ENCODE results near the gene CIPC. TPM values are rescaled to one million over a fixed set of nuclear protein-coding genes. Genes with fewer than 3 reads are reported as not detected.

The CIPC gene
- total and polyA plus RNA-seq, 2 experiments from 2014 or later = 9.6 to 29.6 TPM

DNA sequence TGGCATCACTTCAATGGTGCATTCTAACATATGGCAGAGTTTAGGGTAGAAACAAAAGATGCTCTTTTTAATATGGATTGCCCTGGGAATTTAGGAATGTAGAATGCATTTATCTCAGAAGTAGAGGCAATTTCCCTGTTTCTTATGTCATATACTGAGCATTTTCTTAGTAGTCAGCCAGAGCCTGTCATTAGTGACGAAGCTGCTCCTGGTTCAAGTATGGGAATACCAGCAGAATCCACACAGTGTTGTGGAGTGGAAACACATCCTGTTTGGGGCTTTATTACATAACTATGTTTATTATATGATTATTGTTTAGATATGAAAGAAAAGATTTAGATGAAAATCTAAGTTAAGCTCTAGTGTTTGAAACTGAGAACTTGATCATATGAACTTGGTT is 12.2 kb downstream of the CIPC start:
- Histone ChIP-seq H3K27me3 (no peaks in the 10 kb centered on the region), H3K4me1 (ENCODE audit: insufficient read depth) (no peaks in the 10 kb centered on the region), H3K36me3 (replicated peaks; ENCODE audit: insufficient read depth, low read depth) (no peaks in the 10 kb centered on the region), H2AFZ (no peak overlapping the region), H3K9me3 (ENCODE audit: low read depth) (no peaks in the 10 kb centered on the region), H3K4me2 (no peak overlapping the region), H3K79me2 (peaks cover 20% of the 10 kb centered on the region), H3K4me3 (no peak overlapping the region), H4K20me1 (ENCODE audit: insufficient read depth, poor library complexity, severe bottlenecking) (no peaks in the 10 kb centered on the region), H3K9me2 (replicated peaks; ENCODE audit: insufficient read depth) (no peaks in the 10 kb centered on the region), H3K27ac (peak overlapping the region; percentile 75)
- WGBS (ENCODE audit: low lambda C conversion rate, missing lambda C conversion rate) = 100% methylated on average over 1 of the region's 1 CpG
- TF ChIP-seq, protein P1, sequence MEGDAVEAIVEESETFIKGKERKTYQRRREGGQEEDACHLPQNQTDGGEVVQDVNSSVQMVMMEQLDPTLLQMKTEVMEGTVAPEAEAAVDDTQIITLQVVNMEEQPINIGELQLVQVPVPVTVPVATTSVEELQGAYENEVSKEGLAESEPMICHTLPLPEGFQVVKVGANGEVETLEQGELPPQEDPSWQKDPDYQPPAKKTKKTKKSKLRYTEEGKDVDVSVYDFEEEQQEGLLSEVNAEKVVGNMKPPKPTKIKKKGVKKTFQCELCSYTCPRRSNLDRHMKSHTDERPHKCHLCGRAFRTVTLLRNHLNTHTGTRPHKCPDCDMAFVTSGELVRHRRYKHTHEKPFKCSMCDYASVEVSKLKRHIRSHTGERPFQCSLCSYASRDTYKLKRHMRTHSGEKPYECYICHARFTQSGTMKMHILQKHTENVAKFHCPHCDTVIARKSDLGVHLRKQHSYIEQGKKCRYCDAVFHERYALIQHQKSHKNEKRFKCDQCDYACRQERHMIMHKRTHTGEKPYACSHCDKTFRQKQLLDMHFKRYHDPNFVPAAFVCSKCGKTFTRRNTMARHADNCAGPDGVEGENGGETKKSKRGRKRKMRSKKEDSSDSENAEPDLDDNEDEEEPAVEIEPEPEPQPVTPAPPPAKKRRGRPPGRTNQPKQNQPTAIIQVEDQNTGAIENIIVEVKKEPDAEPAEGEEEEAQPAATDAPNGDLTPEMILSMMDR (IDR thresholded peaks at IDR 0.05; ENCODE audit: poor library complexity) = no peak
- TF ChIP-seq EZH2phosphoT487 (IDR thresholded peaks at IDR 0.05; ENCODE audit: low read depth, severe bottlenecking, unreplicated experiment) = no peak
- TF ChIP-seq EZH2 (IDR thresholded peaks at IDR 0.05; ENCODE audit: borderline replicate concordance) = no peak
- DNase-seq (ENCODE audit: low spot score) = no peak

DNA sequence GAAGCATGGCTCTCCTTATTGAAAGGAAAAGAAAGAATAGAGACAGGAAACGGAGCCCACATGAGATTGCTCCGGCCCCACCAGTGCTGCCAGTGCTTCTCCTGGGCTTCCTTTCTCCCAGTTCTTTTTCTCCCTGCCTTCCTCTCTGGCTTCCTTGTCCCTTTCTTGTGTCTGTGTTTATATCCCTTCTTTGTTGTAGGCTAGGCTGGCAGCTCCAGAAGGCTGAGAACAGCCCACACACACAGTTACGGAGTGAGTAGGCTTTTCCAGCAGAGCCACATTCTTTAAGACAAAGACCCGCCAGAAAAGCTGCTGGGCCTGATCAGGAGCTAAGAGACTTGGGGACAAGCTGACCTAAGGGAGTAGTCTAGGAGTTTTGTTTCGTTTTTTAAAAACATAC is 13.0 kb downstream of the CIPC start:
- DNase-seq (ENCODE audit: low spot score) = no peak
- Histone ChIP-seq H3K27me3 (no peaks in the 10 kb centered on the region), H3K27ac (peak overlapping the region; percentile 75), H3K4me2 (peak overlapping the region; percentile 47), H4K20me1 (ENCODE audit: insufficient read depth, poor library complexity, severe bottlenecking) (no peaks in the 10 kb centered on the region), H3K79me2 (peaks cover 13% of the 10 kb centered on the region), H3K9me3 (ENCODE audit: low read depth) (no peaks in the 10 kb centered on the region), H2AFZ (no peak overlapping the region), H3K4me1 (ENCODE audit: insufficient read depth) (no peaks in the 10 kb centered on the region), H3K4me3 (no peak overlapping the region), H3K9me2 (replicated peaks; ENCODE audit: insufficient read depth) (no peaks in the 10 kb centered on the region), H3K36me3 (replicated peaks; ENCODE audit: insufficient read depth, low read depth) (no peaks in the 10 kb centered on the region)
- WGBS (ENCODE audit: low lambda C conversion rate, missing lambda C conversion rate) = 49% methylated on average over 5 of the region's 5 CpGs
- TF ChIP-seq, protein P1 (IDR thresholded peaks at IDR 0.05; ENCODE audit: poor library complexity) = no peak
- TF ChIP-seq EZH2 (IDR thresholded peaks at IDR 0.05; ENCODE audit: borderline replicate concordance) (no peak), EZH2phosphoT487 (IDR thresholded peaks at IDR 0.05; ENCODE audit: low read depth, severe bottlenecking, unreplicated experiment) (no peak)

DNA sequence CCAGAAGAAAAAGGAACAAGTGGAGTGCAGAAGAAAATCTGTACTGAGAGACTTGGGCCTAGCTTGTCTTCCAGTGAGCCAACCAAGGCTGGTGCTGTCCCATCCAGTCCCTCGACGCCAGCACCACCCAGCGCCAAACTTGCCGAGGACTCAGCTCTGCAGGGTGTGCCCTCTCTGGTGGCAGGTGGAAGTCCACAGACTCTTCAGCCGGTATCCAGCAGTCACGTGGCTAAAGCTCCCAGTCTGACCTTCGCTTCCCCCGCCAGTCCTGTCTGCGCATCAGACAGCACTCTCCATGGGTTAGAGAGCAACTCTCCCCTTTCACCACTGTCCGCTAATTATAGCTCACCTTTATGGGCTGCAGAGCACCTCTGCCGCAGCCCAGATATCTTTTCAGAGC is 15.6 kb downstream of the CIPC start:
- DNase-seq (ENCODE audit: low spot score) = no peak
- TF ChIP-seq, protein P1 (IDR thresholded peaks at IDR 0.05; ENCODE audit: poor library complexity) = no peak
- Histone ChIP-seq H3K36me3 (replicated peaks; ENCODE audit: insufficient read depth, low read depth) (no peaks in the 10 kb centered on the region), H3K9me3 (ENCODE audit: low read depth) (no peaks in the 10 kb centered on the region), H3K9me2 (replicated peaks; ENCODE audit: insufficient read depth) (no peaks in the 10 kb centered on the region), H3K4me2 (no peak overlapping the region), H3K27ac (no peak overlapping the region), H3K79me2 (peaks cover 2% of the 10 kb centered on the region), H3K4me3 (no peak overlapping the region), H3K27me3 (no peaks in the 10 kb centered on the region), H2AFZ (no peak overlapping the region), H4K20me1 (ENCODE audit: insufficient read depth, poor library complexity, severe bottlenecking) (no peaks in the 10 kb centered on the region), H3K4me1 (ENCODE audit: insufficient read depth) (no peaks in the 10 kb centered on the region)
- 91% methylated on average over 11 of the region's 11 CpGs for WGBS (ENCODE audit: low lambda C conversion rate, missing lambda C conversion rate)

DNA sequence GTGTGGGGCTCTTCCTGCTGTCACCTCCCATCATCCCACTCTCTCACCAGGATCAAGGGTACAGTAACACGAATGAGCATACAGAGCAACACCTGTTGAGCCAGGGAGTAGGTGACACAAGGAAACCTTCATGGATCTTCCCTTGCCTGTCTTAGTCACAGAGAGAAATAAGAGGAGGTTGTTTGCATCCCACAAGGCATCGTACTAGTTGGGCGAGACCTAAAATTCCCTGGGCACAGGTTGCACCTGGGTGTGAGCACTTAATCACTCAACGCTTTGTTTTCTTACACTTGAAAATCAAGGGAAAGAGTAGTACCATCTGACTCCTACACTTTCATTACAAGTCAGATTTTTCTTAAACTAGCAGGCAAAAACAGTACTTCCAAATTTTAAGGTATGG is 16.6 kb downstream of the CIPC start:
- Histone ChIP-seq H3K27ac (no peak overlapping the region), H3K36me3 (replicated peaks; ENCODE audit: insufficient read depth, low read depth) (no peaks in the 10 kb centered on the region)

More for the DNA sequence above, 16.6 kb downstream of the CIPC start:
- H3K27me3 ChIP-seq = no peaks in the 10 kb centered on the region
- no peaks in the 10 kb centered on the region for H4K20me1 ChIP-seq (ENCODE audit: insufficient read depth, poor library complexity, severe bottlenecking)
- H2AFZ ChIP-seq = no peak overlapping the region
- H3K4me3 ChIP-seq = no peak overlapping the region
- no peaks in the 10 kb centered on the region for H3K9me2 ChIP-seq (replicated peaks; ENCODE audit: insufficient read depth)
- H3K4me1 ChIP-seq (ENCODE audit: insufficient read depth) = no peaks in the 10 kb centered on the region
- TF ChIP-seq, protein P1 (IDR thresholded peaks at IDR 0.05; ENCODE audit: poor library complexity) = no peak
- TF ChIP-seq EZH2 (IDR thresholded peaks at IDR 0.05; ENCODE audit: borderline replicate concordance) (no peak), EZH2phosphoT487 (IDR thresholded peaks at IDR 0.05; ENCODE audit: low read depth, severe bottlenecking, unreplicated experiment) (no peak)
- WGBS (ENCODE audit: low lambda C conversion rate, missing lambda C conversion rate) = 94% methylated on average over 4 of the region's 4 CpGs
- no peaks in the 10 kb centered on the region for H3K79me2 ChIP-seq
- no peak for DNase-seq (ENCODE audit: low spot score)
- no peak overlapping the region for H3K4me2 ChIP-seq
- H3K9me3 ChIP-seq (ENCODE audit: low read depth) = no peaks in the 10 kb centered on the region
